Activated naive CD4-positive, alpha-beta T cell treated with anti-CD3 and anti-CD28 coated beads for 36 hours (primary cell): Measurements from ENCODE around the gene LMOD3. TPM values are rescaled to one million over a fixed set of nuclear protein-coding genes. Genes with fewer than 3 reads are reported as not detected.

ENCODE experiments used
- total RNA-seq, 2 experiments: library from RNA; stranded (reverse); gene quantifications; one replicate each; pipeline ENCODE4 v1.2.3, GENCODE V29; 2021

LMOD3 gene
- total RNA-seq, 2 experiments from 2014 or later = not detected

Other genes with a start within 250 kb of the LMOD3 start
- not detected for gene TAFA4, start 190.0 kb downstream of the LMOD3 start, total RNA-seq
- gene EOGT, start 108.9 kb downstream of the LMOD3 start, total RNA-seq = 1 to 10 TPM; 4.8 TPM
- gene TMF1, start 70.3 kb downstream of the LMOD3 start, total RNA-seq = 10 to 100 TPM; 23.3 to 25.2 TPM
- 10 to 100 TPM; 65.7 to 66.0 TPM for gene UBA3, start 42.2 kb downstream of the LMOD3 start, total RNA-seq
- 10 to 100 TPM; 66.4 to 71.5 TPM for gene ARL6IP5, start 37.7 kb downstream of the LMOD3 start, total RNA-seq